ENCODE results near the gene STPG3. TPM values are rescaled to one million over a fixed set of nuclear protein-coding genes. Genes with fewer than 3 reads are reported as not detected.
"Not testable (repeated sequence)": the region's sequence is repeated elsewhere in the genome, so short reads cannot be mapped to it uniquely, and the experiment has no call there.

Gene STPG3
- total and polyA plus RNA-seq, 3 donors from 2014 or later: 14.6 to 58.9 (median 34.1) TPM

DNA sequence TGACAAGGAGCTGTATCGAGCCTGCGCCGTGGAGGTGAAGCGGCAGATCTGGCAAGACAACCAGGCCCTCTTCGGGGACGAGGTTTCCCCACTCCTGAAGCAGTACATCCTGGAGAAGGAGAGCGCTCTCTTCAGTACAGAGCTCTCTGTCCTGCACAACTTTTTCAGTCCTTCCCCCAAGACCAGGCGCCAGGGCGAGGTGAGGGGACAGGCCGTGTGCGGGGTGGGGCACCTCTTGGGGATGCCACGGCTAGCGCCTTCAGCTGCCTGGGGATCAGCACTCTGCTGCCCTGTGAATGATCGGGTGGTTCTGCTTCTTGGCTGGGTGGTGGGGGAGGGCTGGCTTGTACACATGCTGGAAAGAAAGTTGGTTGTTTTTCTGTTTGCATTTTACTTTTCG is 5.8 kb downstream of the STPG3 start:
- Histone ChIP-seq H3K27ac (no peak overlapping the region), H3K9me3 (no peaks in the 10 kb centered on the region), H3K4me1 (peaks cover 29% of the 10 kb centered on the region), H3K4me3 (no peak overlapping the region), H3K27me3 (no peaks in the 10 kb centered on the region), H3K36me3 (ENCODE audit: low read depth, missing control alignments) (no peaks in the 10 kb centered on the region)
- TF ChIP-seq POLR2A (IDR thresholded peaks at IDR 0.05): no peak
- TF ChIP-seq, protein P1, sequence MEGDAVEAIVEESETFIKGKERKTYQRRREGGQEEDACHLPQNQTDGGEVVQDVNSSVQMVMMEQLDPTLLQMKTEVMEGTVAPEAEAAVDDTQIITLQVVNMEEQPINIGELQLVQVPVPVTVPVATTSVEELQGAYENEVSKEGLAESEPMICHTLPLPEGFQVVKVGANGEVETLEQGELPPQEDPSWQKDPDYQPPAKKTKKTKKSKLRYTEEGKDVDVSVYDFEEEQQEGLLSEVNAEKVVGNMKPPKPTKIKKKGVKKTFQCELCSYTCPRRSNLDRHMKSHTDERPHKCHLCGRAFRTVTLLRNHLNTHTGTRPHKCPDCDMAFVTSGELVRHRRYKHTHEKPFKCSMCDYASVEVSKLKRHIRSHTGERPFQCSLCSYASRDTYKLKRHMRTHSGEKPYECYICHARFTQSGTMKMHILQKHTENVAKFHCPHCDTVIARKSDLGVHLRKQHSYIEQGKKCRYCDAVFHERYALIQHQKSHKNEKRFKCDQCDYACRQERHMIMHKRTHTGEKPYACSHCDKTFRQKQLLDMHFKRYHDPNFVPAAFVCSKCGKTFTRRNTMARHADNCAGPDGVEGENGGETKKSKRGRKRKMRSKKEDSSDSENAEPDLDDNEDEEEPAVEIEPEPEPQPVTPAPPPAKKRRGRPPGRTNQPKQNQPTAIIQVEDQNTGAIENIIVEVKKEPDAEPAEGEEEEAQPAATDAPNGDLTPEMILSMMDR (IDR thresholded peaks at IDR 0.05): no peak
- 84 to 87% methylated on average over 8 to 15 of the region's 15 CpGs for whole genome bisulfite sequencing, 2 donors
- intact Hi-C loops (cut with DNase I; ENCODE audit: low total_unique reads): no loop called here
- no peak for DNase-seq

DNA sequence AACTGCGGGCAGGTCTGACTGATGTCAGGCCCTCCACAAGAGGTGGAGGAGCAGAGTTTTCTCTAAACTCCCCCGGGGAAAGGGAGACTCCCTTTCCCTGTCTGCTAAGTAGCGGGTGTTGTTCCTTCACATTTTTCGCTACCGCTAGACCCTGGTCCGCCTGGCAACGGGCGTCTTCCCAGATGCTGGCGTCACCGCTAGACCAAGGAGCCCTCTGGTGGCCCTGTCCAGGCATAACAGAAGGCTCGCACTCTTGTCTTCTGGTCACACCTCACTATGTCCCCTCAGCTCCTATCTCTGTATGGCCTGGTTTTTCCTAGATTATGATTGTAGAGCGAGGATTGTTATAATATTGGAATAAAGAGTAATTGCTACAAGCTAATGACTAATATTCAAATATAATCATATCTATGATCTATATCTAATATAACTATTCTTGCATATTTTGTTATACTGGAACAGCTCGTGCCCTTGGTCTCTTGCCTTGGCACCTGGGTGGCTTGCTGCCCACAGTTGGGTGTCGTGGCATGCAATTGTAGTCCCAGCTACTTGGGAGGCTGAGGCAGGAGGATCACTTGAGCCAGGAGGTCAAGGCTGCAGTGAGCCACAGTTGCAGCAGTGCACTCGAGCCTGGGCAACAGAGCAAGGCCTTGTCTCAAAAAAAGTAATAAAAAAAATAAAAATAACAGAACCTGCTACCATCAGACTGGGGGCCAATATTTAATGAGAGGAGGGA is 11.3 kb downstream of the STPG3 start:
- H3K9me3 ChIP-seq; H3K4me3 ChIP-seq; intact Hi-C loops (cut with DNase I; ENCODE audit: low total_unique reads); H3K36me3 ChIP-seq (ENCODE audit: low read depth, missing control alignments); H3K4me1 ChIP-seq; H3K27ac ChIP-seq; DNase-seq; H3K27me3 ChIP-seq: not testable (repeated sequence)
- TF ChIP-seq, protein P1 (IDR thresholded peaks at IDR 0.05): peak; percentile 10 to 34 (median 19)
- WGBS, 2 donors: 35 to 54% methylated on average over 14 to 15 of the region's 15 CpGs

DNA sequence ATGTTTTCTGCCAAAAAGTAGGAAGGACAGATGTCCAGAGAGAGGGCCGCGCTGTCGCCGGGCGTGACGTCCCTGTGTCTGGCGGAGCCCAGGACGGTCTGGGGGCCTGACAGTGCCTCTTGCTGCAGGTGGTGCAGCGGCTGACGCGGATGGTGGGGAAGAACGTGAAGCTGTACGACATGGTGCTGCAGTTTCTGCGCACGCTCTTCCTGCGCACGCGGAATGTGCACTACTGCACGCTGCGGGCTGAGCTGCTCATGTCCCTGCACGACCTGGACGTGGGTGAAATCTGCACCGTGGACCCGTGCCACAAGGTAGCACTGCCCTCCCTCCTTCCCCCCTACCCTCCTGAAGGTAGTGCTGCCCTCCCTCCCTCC is 11.8 kb downstream of the STPG3 start:
- Histone ChIP-seq H3K9me3 (no peaks in the 10 kb centered on the region), H3K36me3 (ENCODE audit: low read depth, missing control alignments) (no peaks in the 10 kb centered on the region), H3K27me3 (no peaks in the 10 kb centered on the region), H3K4me3 (no peak overlapping the region), H3K27ac (no peak overlapping the region), H3K4me1 (no peaks in the 10 kb centered on the region)
- TF ChIP-seq, protein P1 (IDR thresholded peaks at IDR 0.05): no peak
- no peak for TF ChIP-seq POLR2A (IDR thresholded peaks at IDR 0.05)
- intact Hi-C loops (cut with DNase I; ENCODE audit: low total_unique reads): no loop called here
- 85 to 89% methylated on average over 23 to 24 of the region's 24 CpGs for WGBS, 2 donors
- DNase-seq: no peak

DNA sequence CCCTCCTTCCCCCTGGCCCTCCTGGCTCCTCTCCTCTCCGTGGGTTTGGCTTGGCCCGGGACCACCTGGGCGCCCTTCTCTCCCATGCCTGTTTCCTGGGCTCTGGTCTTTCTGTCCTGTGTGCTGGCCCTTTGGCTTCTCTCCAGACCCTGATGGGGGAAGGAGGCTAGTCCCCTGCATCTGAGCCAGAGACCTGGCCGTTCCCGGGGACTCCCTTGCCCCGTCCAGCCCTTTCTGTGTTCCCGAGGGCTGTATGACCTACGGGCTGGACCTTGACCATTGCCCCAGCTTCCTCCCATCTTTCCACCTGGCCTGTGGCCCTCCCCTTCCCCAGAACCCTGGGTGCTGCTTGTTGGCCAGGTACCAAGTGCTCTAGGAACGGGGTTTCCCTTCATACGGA is 12.4 kb downstream of the STPG3 start:
- DNase-seq: no peak
- 74 to 85% methylated on average over 8 to 10 of the region's 10 CpGs for whole genome bisulfite sequencing, 2 donors
- Histone ChIP-seq H3K4me3 (no peak overlapping the region), H3K36me3 (ENCODE audit: low read depth, missing control alignments) (no peaks in the 10 kb centered on the region), H3K9me3 (no peaks in the 10 kb centered on the region), H3K4me1 (no peaks in the 10 kb centered on the region), H3K27ac (no peak overlapping the region), H3K27me3 (no peaks in the 10 kb centered on the region)
- TF ChIP-seq, protein P1 (IDR thresholded peaks at IDR 0.05): no peak
- TF ChIP-seq POLR2A (IDR thresholded peaks at IDR 0.05): no peak
- intact Hi-C loops (cut with DNase I; ENCODE audit: low total_unique reads): no loop called here

DNA sequence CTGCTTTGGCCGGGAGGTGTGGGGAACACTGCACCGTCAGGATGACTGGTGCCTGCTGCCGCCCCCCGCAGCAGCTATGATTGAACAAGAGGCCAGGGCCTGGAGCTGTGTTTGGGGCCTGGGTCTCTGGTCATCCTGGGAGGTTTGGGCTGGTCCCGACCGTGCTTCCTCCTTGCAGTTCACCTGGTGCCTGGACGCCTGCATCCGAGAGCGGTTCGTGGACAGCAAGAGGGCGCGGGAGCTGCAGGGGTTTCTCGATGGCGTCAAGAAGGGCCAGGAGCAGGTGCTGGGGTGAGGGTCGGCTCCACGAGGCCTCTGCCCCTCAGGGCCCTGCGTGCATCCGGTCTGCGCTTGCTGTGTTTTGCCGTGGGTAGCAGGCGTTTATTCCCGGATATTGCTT is 13.0 kb downstream of the STPG3 start:
- TF ChIP-seq, protein P1 (IDR thresholded peaks at IDR 0.05): no peak
- no peak for TF ChIP-seq POLR2A (IDR thresholded peaks at IDR 0.05)
- H3K27ac ChIP-seq: no peak overlapping the region
- H3K4me1 ChIP-seq: peaks cover 4% of the 10 kb centered on the region
- WGBS, 2 donors: 91 to 96% methylated on average over 9 to 22 of the region's 22 CpGs
- H3K4me3 ChIP-seq: no peak overlapping the region
- no peaks in the 10 kb centered on the region for H3K36me3 ChIP-seq (ENCODE audit: low read depth, missing control alignments)
- intact Hi-C loops (cut with DNase I; ENCODE audit: low total_unique reads): no loop called here
- no peaks in the 10 kb centered on the region for H3K9me3 ChIP-seq
- no peak for DNase-seq
- H3K27me3 ChIP-seq: no peaks in the 10 kb centered on the region
